HG02852 (cell line): ENCODE data around the gene EFNB3.

Experiments
- ATAC-seq: cut with Tn5 transposase; IDR thresholded peaks from one replicate; pipeline ENCODE4 v1.9.1; 2021; ENCODE audit warnings: mild to moderate bottlenecking, moderate library complexity; ENCODE audit not compliant: unreplicated experiment

The EFNB3 gene

GRCh38 chr17:7716901-7717755 is 12.1 kb downstream of the EFNB3 start, which contains the start of gene DNAH2:
DNAH2 (plus strand) TSS chr17:7717744; CDS start chr17:7719735, 1,991 bp downstream.
- no peak for ATAC-seq

GRCh38 chr17:7717756-7718350 is 12.9 kb downstream of the EFNB3 start:
- ATAC-seq = no peak

GRCh38 chr17:7719661-7720060 is 14.7 kb downstream of the EFNB3 start:
- no peak for ATAC-seq

DNA sequence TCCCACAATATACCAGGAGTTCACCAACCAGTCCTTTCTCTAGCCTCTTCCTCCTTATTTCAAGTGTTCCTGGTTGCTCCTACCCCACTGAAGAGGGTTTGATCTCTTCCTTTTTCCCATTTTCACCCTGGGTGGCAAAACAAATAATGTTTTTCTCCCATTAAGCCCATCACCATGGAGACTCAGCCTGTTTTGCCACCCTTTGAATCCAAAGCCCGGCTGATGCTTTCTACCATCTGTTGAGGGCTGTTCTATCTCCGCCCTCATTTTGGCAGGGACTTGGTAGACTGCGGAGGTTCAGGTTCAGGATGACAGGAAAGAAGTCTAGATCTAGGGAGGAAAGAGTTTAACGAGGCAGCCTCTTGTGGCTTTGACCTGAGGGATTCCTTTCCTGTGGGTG is 15.1 kb downstream of the EFNB3 start:
- no peak for ATAC-seq

GRCh38 chr17:7721612-7722011 is 16.6 kb downstream of the EFNB3 start:
- no peak for ATAC-seq

GRCh38 chr17:7727886-7728285 is 22.9 kb downstream of the EFNB3 start:
- no peak for ATAC-seq

GRCh38 chr17:7729816-7730215 is 24.8 kb downstream of the EFNB3 start:
- ATAC-seq = no peak

- no peak for ATAC-seq
Measured at GRCh38 chr17:7732981-7733539, 28.1 kb downstream of the EFNB3 start.

- ATAC-seq = no peak
Measured at GRCh38 chr17:7737601-7738000, 32.6 kb downstream of the EFNB3 start.

DNA sequence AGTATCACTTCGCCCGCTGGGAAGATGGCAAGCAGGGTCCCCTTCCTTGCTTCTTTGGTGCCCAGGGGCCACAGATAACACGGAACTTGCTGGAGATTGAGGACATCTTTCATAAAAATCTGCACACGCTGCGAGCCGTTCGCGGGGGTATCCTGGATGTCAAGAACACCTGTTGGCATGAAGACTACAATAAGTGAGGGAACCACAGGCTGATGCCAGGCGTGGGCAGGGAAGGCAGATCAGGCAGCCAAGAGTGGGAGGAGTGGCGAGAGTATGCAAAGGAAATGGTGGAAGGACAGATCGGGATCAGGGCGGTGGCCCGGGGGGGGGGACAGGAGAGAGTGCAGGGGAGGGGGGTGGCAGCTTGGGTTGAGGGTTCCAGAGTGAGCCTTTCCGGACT is 34.7 kb downstream of the EFNB3 start:
- no peak for ATAC-seq

DNA sequence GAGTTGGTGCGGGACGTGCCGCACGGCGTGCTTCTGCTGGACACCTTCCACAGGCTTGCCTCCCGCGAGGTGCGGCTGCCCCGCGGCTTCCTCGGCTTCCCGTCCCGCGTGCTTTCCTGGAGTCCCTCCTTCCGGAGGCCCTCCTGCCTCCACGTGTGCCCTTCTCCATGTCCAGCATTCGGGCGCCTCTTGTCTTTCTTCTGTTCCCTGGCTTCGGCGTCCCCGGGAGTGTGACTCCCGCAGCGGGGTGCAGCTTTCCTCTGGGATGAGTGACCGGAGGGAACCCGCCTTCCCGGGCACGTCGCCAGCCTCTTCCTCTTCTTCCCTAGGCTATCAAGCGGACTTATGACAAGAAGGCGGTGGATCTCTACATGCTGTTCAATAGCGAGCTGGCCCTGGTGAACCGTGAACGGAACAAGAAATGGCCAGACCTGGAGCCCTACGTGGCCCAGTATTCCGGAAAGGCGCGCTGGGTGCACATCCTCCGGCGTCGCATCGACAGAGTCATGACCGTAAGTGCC is 35.5 kb downstream of the EFNB3 start:
- ATAC-seq = no peak

DNA sequence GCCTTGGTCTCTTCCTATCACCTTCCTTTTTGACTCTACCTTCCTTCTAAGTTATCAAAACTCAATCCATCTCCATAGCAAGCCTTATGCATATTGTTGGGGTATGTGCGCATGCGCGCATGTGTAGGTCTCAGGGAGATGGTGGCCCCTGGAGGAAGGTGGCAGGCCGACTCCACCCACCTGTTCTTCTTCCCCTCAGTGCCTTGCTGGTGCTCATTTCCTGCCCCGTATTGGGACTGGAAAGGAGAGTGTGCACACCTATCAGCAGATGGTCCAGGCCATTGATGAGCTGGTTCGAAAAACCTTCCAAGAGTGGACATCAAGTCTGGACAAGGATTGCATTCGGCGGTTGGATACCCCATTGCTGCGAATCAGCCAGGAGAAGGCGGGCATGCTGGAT is 37.7 kb downstream of the EFNB3 start:
- no peak for ATAC-seq

DNA sequence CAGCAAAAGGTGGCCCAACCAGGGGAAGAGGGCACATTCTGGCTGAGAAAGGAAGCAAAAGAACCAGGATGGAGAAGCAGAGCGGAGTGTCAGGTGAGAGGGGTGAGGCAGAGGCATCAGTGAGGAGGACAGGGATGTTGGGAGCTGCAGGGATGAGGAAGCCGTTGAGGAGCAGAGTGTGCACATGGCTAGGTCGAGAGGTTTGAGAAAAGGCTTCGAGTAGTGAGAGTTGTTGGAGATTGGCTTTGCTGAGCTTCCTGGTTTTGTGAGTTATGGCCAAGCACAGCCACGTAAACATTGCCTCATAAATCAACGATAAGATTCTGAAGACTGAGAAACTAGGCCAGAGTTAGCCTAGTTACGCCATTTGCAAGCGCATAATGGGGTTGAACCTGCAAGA is 39.4 kb downstream of the EFNB3 start:
- ATAC-seq = no peak

DNA sequence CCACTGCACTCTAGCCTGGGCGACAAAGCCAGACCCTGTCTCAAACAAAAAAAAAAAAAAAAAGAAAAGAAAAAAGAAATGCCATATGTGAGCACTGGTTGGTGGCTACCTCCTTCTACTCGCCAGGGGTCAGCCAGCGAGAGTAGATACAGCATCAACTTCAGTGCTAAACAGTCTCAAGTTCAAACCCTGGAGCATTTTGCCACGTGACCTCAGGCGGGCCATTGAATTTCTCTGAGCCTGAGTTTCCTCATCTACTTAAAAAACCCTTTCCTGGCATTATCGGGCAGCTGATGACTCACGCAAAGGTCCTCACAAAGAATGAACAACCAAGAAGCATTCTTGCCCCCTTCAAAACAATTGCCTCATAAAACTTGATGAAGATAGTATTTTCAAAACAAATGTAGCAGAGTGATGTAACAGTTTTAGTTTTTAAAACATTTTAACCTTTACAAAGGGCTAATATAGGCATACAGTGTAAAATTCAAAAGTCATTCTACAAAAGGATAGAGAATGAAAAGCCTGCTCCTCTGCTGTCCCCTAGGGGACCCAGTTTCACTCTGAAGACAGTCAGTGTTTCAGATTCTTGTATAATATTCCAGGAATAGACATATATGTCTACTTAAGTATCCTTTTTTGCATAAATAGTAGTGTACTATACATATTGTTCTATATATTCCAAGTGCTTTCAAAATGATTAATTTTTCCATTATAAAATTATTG is 40.9 kb downstream of the EFNB3 start:
- ATAC-seq = no peak

GRCh38 chr17:7747635-7748071 is 42.7 kb downstream of the EFNB3 start:
- no peak for ATAC-seq

- no peak for ATAC-seq
Measured at GRCh38 chr17:7748076-7748775, 43.2 kb downstream of the EFNB3 start.

DNA sequence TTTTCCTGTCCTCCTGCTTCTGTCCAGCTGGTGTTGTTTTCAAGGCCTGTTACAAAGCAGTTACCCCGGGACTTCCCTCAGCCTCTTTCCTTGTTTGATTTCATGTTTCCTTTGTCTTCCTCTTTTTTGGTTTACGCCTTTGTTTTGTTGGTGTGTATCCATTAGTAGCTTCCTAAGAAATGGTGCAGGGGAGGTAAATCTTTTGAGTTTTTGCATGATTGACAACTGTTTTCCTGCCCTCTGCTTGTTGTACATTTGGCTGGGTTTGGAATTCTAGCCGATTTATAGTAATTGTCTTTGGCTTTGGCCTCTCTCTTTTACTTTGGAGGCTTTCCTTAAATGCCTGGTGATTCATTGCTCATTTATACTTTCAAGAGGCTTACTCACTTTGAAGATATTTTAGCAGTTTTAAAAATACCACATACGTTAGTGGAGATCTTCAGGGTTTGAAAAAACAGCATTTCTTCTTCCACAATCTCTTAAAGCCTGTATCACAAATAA is 45.4 kb downstream of the EFNB3 start:
- no peak for ATAC-seq

DNA sequence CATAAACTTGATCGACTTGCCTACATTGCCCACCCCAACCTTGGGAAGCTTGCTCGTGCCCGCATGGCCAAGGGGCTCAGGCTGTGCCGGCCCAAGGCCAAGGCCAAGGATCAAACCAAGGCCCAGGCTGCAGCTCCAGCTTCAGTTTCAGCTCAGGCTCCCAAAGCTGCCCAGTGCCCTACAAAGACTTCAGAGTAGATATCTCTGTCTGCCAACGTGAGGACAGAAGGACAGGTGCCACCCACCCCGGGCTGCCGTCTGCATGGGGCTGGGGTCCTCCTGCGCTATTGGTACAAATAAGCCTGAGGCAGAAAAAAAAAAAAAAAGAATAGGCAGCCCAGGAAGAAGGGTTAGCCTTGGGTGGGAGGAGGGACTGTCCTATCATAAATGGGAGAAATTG is 49.7 kb downstream of the EFNB3 start:
- no peak for ATAC-seq

DNA sequence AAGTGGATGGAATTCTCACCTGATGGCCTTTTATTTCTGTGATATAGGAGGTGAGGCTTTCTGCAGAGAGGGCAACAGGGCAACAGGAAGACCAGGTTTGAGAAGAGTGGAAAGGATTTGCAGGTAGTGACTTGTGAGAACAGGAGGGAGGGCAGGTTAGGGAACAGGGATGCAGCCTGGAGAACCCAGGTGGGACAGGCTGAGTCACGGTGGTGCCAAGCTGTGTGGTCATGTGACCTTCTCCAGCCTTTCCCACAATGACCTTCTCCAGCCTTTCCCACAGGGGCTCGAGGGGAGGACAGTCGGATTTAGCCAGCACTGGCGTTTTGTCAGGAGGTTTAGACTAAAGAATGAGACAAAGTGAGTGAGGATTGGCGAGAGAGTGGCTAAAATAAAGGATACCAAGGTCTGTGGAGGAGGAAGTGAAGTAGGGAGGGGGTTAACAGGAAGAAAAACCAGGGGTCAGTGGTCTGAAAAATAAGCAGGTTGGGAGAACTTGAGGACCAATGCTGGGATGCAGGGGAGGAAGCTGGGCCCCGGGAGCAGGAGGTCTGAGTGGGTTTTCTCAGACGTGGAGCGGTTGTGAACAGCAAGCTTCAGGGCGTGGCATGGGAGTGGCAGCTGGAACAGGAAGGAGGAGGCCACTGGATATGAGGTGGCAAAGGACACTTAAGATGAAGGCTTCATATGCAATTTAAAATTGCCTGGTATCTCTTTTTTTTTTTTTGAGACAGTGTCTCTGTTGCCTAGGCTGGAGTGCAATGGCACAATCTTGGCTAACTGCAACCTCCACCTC is 50.3 kb downstream of the EFNB3 start:
- ATAC-seq = no peak

DNA sequence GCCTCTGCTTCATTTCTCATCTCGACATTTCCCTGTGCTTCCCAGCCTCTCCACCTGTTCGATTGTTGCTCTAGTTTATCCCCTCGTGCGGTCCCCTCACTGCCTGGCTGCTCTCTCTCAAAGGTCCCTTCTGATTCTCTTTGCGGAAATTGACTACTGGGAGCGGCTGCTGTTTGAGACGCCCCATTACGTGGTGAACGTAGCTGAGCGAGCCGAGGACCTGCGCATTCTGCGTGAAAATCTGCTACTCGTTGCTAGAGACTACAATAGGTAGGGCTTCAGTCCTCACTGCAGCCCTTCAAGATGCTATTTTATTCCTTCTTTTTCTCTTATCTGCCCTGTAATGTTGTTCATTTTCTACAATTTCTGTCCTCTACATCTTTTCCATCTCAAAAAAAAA is 52.0 kb downstream of the EFNB3 start:
- ATAC-seq = no peak
